ENCODE data around the gene PLIN5.

Gene PLIN5

DNA sequence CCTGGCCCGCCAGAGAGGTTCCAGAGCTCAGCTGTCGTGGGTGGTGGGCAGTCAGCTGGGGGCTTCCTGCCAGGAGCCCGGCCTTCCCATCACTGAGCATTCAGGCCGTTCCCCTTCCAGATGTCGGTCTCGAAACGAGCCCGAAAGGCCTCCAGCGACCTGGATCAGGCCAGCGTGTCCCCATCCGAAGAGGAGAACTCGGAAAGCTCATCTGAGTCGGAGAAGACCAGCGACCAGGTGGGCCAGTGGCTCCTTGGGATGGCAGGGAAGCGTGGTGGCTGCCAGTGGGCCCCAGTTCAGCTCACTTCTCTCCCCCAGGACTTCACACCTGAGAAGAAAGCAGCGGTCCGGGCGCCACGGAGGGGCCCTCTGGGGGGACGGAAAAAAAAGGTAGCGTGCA, 43.6 kb downstream of the PLIN5 start:
- in situ Hi-C loops (cut with HindIII; ENCODE audit: low sequenced_read_pairs): no loop called here
- DNase-seq (ENCODE audit: low read depth, low spot score): no peak
- TF ChIP-seq CTCF (IDR thresholded peaks at IDR 0.05; ENCODE audit: low read depth, low read length): no peak
- H3K4me3 ChIP-seq (ENCODE audit: low read depth, low read length): no peak overlapping the region

DNA sequence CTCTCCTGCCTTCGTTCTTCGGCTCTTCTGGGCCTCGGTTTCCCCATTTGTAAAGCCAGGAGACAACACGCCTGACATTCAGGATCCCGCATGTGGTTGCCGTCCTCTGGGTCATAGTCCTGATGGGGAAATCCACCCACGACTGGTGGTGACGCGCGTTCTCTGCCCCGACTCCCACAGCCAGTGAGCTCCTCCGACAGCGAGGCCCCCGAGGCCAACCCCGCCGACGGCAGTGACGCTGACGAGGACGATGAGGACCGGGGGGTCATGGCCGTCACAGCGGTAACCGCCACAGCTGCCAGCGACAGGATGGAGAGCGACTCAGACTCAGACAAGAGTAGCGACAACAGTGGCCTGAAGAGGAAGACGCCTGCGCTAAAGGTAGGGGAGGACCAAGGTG, 46.5 kb downstream of the PLIN5 start:
- TF ChIP-seq CTCF (IDR thresholded peaks at IDR 0.05; ENCODE audit: low read depth, low read length): no peak
- in situ Hi-C loops (cut with HindIII; ENCODE audit: low sequenced_read_pairs): no loop called here
- no peak overlapping the region for H3K4me3 ChIP-seq (ENCODE audit: low read depth, low read length)
- DNase-seq (ENCODE audit: low read depth, low spot score): no peak

- DNase-seq (ENCODE audit: low read depth, low spot score): no peak
- no peak overlapping the region for H3K4me3 ChIP-seq (ENCODE audit: low read depth, low read length)
- in situ Hi-C loops (cut with HindIII; ENCODE audit: low sequenced_read_pairs): no loop called here
- TF ChIP-seq CTCF (IDR thresholded peaks at IDR 0.05; ENCODE audit: low read depth, low read length): no peak
Observed at GRCh38 chr19:4487572-4487971, 47.5 kb downstream of the PLIN5 start.

DNA sequence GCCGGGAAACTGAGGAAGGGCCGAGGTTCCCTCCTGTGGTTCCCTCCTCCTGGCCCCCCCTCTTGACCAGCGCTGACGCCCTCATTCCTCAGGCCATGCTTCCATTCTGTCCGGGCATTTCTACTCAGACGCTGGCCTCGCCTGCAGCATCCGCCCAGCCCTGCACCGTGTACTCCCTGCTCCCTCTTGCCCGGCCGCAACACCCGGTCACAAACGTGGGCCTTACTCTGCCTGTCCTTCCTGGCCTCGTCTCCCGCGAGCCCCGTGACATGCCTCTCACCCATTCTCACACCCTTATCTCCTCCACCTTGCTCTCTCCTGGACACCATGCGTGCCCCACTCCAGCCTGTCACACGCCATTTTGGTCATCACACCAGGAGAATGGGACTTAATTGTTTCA, 51.6 kb downstream of the PLIN5 start:
- in situ Hi-C loops (cut with HindIII; ENCODE audit: low sequenced_read_pairs): no loop called here
- DNase-seq (ENCODE audit: low read depth, low spot score): no peak
- H3K4me3 ChIP-seq (ENCODE audit: low read depth, low read length): no peak overlapping the region
- TF ChIP-seq CTCF (IDR thresholded peaks at IDR 0.05; ENCODE audit: low read depth, low read length): no peak

GRCh38 chr19:4482721-4483364, 52.2 kb downstream of the PLIN5 start:
- H3K4me3 ChIP-seq (ENCODE audit: low read depth, low read length): no peak overlapping the region
- in situ Hi-C loops (cut with HindIII; ENCODE audit: low sequenced_read_pairs): no loop called here
- no peak for TF ChIP-seq CTCF (IDR thresholded peaks at IDR 0.05; ENCODE audit: low read depth, low read length)
- no peak for DNase-seq (ENCODE audit: low read depth, low spot score)

- in situ Hi-C loops (cut with HindIII; ENCODE audit: low sequenced_read_pairs): no loop called here
- no peak overlapping the region for H3K4me3 ChIP-seq (ENCODE audit: low read depth, low read length)
- no peak for TF ChIP-seq CTCF (IDR thresholded peaks at IDR 0.05; ENCODE audit: low read depth, low read length)
- DNase-seq (ENCODE audit: low read depth, low spot score): no peak
Observed at GRCh38 chr19:4477034-4477801, 57.8 kb downstream of the PLIN5 start.

Data from astrocyte of the spinal cord (primary cell).